HepG2 (cell line): Measurements from ENCODE around the gene TCF25. TPM values are rescaled to one million over a fixed set of nuclear protein-coding genes. Genes with fewer than 3 reads are reported as not detected.

Experiments used
- BRD4 ChIP-seq: sonication (generic); formaldehyde crosslinking; IDR thresholded peaks from 2 replicates; pipeline ENCODE4 v1.4.0; 2020; ENCODE audit warnings: missing genetic modification reagents
- CENPT ChIP-seq: sonication (generic); formaldehyde crosslinking; IDR thresholded peaks from 2 replicates; pipeline ENCODE4 v1.8.0; 2022; ENCODE audit warnings: low read depth, mild to moderate bottlenecking, moderate library complexity, missing genetic modification reagents
- DPF2 ChIP-seq: sonication (generic); formaldehyde crosslinking; IDR thresholded peaks from 2 replicates; pipeline ENCODE4 v1.4.0; 2020; ENCODE audit warnings: mild to moderate bottlenecking, low read depth, missing genetic modification reagents, borderline replicate concordance
- FIP1L1 ChIP-seq: fragments of 200-400 bp; formaldehyde crosslinking; IDR thresholded peaks from 2 replicates; pipeline ENCODE4 v1.6.1; 2018; ENCODE audit warnings: low read depth, mild to moderate bottlenecking, low read length, moderate library complexity, borderline replicate concordance; ENCODE audit not compliant: insufficient read depth
- FOXC1 ChIP-seq: sonication (generic); formaldehyde crosslinking; IDR thresholded peaks from 2 replicates; pipeline ENCODE4 v1.8.0; 2022; ENCODE audit warnings: mild to moderate bottlenecking, missing genetic modification reagents, borderline replicate concordance
- GATA4 ChIP-seq: sonication (generic); IDR thresholded peaks from 2 replicates; pipeline ENCODE4 v1.6.1; 2016; ENCODE audit warnings: antibody characterized with exemption, low read depth, borderline replicate concordance
- HHEX ChIP-seq: IDR thresholded peaks from 2 replicates; pipeline ENCODE4 v1.6.1; 2016; ENCODE audit warnings: control low read depth
- IRF2 ChIP-seq: IDR thresholded peaks from 2 replicates; pipeline ENCODE4 v1.6.1; 2018; ENCODE audit warnings: missing genetic modification reagents, missing compliant biosample characterization
- MAFF ChIP-seq: IDR thresholded peaks from 2 replicates; pipeline ENCODE4 v1.6.1; 2011; ENCODE audit warnings: low read depth, low read length, improper control_type of control experiment
- NRL ChIP-seq: sonication (generic); formaldehyde crosslinking; IDR thresholded peaks from 2 replicates; pipeline ENCODE4 v1.5.0; 2020; ENCODE audit warnings: missing genetic modification reagents, mild to moderate bottlenecking, moderate library complexity, borderline replicate concordance
- POLR2AphosphoS5 ChIP-seq: IDR thresholded peaks from 2 replicates; pipeline ENCODE4 v1.6.1; 2012; ENCODE audit warnings: low read depth, low read length
- RBM39 ChIP-seq: fragments of 200-400 bp; formaldehyde crosslinking; IDR thresholded peaks from one replicate; pipeline ENCODE4 v1.6.1; 2018; ENCODE audit warnings: antibody characterized with exemption, mild to moderate bottlenecking, low read depth, low read length; ENCODE audit not compliant: poor library complexity, severe bottlenecking
- SALL2 ChIP-seq: sonication (generic); formaldehyde crosslinking; IDR thresholded peaks from 2 replicates; pipeline ENCODE4 v1.8.1; 2023; ENCODE audit warnings: mild to moderate bottlenecking, missing genetic modification reagents, inconsistent platforms
- ZNF101 ChIP-seq: sonication (generic); formaldehyde crosslinking; IDR thresholded peaks from 2 replicates; pipeline ENCODE4 v1.4.0; 2020; ENCODE audit warnings: mild to moderate bottlenecking, low read depth, missing genetic modification reagents, borderline replicate concordance
- ZNF614 ChIP-seq: IDR thresholded peaks from 2 replicates; pipeline ENCODE4 v1.6.1; 2018; ENCODE audit warnings: missing biosample characterization, missing genetic modification reagents, inconsistent platforms, borderline replicate concordance
- ZNF776 ChIP-seq: sonication (generic); formaldehyde crosslinking; IDR thresholded peaks from 2 replicates; pipeline ENCODE4 v1.4.0; 2020; ENCODE audit warnings: mild to moderate bottlenecking, missing genetic modification reagents
- polyA plus RNA-seq, 8 experiments: library from polyadenylated mRNA; depleted of rRNA in 3 of 8; stranded (reverse) in 7 of 8; unstranded in 1 of 8; fragments of >200 nt; fragmentation: Illumina TruSeq in 4 of 8; extraction: Trizol in 4 of 8; gene quantifications; 2 replicates each; pipeline versions ENCODE4 v1.2.1 to v1.2.3, GENCODE V29; 2011 to 2016; ENCODE audit warnings: low read depth in 4 of 8, missing spikeins in 1 of 8, mixed read lengths in 1 of 8; ENCODE audit not compliant: insufficient read depth in 1 of 8
- total RNA-seq, 5 experiments: library from RNA; depleted of rRNA; stranded (reverse); fragments of >200 nt; fragmentation: Illumina TruSeq; extraction: Trizol; gene quantifications; 2 replicates each; pipeline ENCODE4 v1.2.3, GENCODE V29; 2016; ENCODE audit warnings: low read depth in 1 of 5
- TF ChIP-seq, protein P1 (sequence below): sonication (generic); formaldehyde crosslinking; IDR thresholded peaks from 2 replicates; pipeline ENCODE4 v1.5.0; 2020; ENCODE audit warnings: mild to moderate bottlenecking, missing genetic modification reagents, moderate library complexity
- TF ChIP-seq, protein P2 (sequence below): sonication (generic); formaldehyde crosslinking; IDR thresholded peaks from 2 replicates; pipeline ENCODE4 v1.4.0; 2020; ENCODE audit warnings: missing genetic modification reagents
- TF ChIP-seq, protein P3 (sequence below): sonication (generic); formaldehyde crosslinking; IDR thresholded peaks from 2 replicates; pipeline ENCODE4 v1.8.0; 2022; ENCODE audit warnings: mild to moderate bottlenecking, missing genetic modification reagents, moderate library complexity
- TF ChIP-seq, protein P4 (sequence below): sonication (generic); formaldehyde crosslinking; IDR thresholded peaks from 2 replicates; pipeline ENCODE4 v1.5.0; 2020; ENCODE audit warnings: missing genetic modification reagents

TCF25 gene
- total and polyA plus RNA-seq, 2 of the 13 experiments (the other 11 are each of a cell fraction or from before 2014, with no cell fraction given): 138 to 206 TPM

DNA sequence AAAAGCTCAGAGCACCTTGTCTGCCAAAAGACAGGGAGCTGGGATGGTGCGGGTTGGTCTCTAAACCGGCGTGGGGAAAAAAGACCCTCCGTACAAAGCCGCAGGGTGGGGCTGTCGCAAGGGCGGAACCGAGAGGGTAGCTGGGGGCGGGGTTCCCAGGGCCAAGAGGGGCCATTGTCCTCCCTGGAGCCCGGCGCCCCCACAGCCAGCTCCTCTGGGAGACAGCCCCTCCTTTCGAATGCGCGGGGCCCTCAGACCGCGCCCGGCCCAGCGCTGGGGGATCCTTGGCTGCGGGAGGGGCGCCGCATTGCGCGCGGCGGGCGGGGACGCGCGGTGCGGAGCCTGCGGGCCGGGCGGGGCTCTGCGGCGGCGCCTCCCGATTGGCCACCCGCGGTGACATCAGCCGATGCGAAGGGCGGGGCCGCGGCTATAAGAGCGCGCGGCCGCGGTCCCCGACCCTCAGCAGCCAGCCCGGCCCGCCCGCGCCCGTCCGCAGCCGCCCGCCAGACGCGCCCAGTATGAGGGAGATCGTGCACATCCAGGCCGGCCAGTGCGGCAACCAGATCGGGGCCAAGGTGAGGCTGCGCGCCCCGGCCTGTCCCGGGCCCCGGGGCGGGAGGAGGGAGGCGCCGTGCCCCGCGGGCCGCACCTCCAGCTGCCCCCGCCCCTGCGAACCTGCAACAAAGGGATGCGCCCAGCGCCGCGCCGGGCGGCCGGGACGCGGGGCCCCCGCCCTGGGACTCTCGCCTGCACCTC, 49.7 kb downstream of the TCF25 start, which contains the start of gene TUBB3 (continued):
- TF ChIP-seq, protein P1, sequence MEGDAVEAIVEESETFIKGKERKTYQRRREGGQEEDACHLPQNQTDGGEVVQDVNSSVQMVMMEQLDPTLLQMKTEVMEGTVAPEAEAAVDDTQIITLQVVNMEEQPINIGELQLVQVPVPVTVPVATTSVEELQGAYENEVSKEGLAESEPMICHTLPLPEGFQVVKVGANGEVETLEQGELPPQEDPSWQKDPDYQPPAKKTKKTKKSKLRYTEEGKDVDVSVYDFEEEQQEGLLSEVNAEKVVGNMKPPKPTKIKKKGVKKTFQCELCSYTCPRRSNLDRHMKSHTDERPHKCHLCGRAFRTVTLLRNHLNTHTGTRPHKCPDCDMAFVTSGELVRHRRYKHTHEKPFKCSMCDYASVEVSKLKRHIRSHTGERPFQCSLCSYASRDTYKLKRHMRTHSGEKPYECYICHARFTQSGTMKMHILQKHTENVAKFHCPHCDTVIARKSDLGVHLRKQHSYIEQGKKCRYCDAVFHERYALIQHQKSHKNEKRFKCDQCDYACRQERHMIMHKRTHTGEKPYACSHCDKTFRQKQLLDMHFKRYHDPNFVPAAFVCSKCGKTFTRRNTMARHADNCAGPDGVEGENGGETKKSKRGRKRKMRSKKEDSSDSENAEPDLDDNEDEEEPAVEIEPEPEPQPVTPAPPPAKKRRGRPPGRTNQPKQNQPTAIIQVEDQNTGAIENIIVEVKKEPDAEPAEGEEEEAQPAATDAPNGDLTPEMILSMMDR (CRISPR knock-in tag): peak; percentile 37
- TF ChIP-seq NRL (CRISPR knock-in tag) (no peak), ZNF614 (CRISPR knock-in tag) (no peak), IRF2 (CRISPR knock-in tag) (peak; percentile 60), ZNF776 (CRISPR knock-in tag) (no peak), FOXC1 (CRISPR knock-in tag) (no peak), DPF2 (CRISPR knock-in tag) (peak; percentile 43; the same call in 1 of the 2 replicates), ZNF101 (CRISPR knock-in tag) (no peak), GATA4 (peak; percentile 92), HHEX (0 out of 2 replicates have a peak, but pooled peaks have one; percentile 4), CENPT (CRISPR knock-in tag) (peak; percentile 91), SALL2 (CRISPR knock-in tag) (peak; percentile 80), FIP1L1 (no peak), RBM39 (peak; percentile 79), BRD4 (CRISPR knock-in tag) (no peak), POLR2AphosphoS5 (peak; percentile 89), MAFF (no peak)
- TF ChIP-seq, protein P2, sequence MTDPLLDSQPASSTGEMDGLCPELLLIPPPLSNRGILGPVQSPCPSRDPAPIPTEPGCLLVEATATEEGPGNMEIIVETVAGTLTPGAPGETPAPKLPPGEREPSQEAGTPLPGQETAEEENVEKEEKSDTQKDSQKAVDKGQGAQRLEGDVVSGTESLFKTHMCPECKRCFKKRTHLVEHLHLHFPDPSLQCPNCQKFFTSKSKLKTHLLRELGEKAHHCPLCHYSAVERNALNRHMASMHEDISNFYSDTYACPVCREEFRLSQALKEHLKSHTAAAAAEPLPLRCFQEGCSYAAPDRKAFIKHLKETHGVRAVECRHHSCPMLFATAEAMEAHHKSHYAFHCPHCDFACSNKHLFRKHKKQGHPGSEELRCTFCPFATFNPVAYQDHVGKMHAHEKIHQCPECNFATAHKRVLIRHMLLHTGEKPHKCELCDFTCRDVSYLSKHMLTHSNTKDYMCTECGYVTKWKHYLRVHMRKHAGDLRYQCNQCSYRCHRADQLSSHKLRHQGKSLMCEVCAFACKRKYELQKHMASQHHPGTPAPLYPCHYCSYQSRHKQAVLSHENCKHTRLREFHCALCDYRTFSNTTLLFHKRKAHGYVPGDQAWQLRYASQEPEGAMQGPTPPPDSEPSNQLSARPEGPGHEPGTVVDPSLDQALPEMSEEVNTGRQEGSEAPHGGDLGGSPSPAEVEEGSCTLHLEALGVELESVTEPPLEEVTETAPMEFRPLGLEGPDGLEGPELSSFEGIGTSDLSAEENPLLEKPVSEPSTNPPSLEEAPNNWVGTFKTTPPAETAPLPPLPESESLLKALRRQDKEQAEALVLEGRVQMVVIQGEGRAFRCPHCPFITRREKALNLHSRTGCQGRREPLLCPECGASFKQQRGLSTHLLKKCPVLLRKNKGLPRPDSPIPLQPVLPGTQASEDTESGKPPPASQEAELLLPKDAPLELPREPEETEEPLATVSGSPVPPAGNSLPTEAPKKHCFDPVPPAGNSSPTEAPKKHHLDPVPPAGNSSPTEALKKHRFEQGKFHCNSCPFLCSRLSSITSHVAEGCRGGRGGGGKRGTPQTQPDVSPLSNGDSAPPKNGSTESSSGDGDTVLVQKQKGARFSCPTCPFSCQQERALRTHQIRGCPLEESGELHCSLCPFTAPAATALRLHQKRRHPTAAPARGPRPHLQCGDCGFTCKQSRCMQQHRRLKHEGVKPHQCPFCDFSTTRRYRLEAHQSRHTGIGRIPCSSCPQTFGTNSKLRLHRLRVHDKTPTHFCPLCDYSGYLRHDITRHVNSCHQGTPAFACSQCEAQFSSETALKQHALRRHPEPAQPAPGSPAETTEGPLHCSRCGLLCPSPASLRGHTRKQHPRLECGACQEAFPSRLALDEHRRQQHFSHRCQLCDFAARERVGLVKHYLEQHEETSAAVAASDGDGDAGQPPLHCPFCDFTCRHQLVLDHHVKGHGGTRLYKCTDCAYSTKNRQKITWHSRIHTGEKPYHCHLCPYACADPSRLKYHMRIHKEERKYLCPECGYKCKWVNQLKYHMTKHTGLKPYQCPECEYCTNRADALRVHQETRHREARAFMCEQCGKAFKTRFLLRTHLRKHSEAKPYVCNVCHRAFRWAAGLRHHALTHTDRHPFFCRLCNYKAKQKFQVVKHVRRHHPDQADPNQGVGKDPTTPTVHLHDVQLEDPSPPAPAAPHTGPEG (CRISPR knock-in tag): peak; percentile 93
- TF ChIP-seq, protein P3, sequence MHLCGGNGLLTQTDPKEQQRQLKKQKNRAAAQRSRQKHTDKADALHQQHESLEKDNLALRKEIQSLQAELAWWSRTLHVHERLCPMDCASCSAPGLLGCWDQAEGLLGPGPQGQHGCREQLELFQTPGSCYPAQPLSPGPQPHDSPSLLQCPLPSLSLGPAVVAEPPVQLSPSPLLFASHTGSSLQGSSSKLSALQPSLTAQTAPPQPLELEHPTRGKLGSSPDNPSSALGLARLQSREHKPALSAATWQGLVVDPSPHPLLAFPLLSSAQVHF (CRISPR knock-in tag): no peak
- TF ChIP-seq, protein P4, sequence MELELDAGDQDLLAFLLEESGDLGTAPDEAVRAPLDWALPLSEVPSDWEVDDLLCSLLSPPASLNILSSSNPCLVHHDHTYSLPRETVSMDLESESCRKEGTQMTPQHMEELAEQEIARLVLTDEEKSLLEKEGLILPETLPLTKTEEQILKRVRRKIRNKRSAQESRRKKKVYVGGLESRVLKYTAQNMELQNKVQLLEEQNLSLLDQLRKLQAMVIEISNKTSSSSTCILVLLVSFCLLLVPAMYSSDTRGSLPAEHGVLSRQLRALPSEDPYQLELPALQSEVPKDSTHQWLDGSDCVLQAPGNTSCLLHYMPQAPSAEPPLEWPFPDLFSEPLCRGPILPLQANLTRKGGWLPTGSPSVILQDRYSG (CRISPR knock-in tag): no peak
